GM12875 (cell line): ENCODE data around the gene BORCS6.

ENCODE experiments used
- H3K4me3 ChIP-seq: one replicate; pipeline ENCODE4 v1.5.1; 2011; ENCODE audit warnings: low read depth, low read length, control low read depth
- TF ChIP-seq, protein P1 (sequence below): IDR thresholded peaks from 2 replicates; pipeline ENCODE4 v1.5.1; 2011; ENCODE audit warnings: low read depth, mild to moderate bottlenecking, control low read depth, inconsistent platforms, low read length, moderate library complexity, borderline replicate concordance; ENCODE audit not compliant: insufficient read depth

BORCS6 gene

DNA sequence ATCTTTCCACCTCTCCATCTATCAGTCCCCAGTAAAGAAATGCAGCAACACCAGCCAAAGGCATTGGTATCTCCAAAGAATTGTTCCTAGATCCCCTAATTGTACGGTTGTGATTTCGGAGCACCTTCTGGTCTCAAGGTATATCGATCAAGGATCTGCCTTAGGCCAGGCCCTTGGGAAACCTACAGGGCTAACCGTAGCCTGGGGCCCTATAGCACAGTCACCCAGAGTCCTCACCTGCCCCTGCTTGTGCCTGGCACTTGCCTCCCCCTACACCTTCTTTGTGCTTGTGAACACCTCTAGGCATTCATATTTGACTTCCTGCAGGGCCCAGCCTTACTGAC, 37.2 kb upstream of the BORCS6 start:
- TF ChIP-seq, protein P1, sequence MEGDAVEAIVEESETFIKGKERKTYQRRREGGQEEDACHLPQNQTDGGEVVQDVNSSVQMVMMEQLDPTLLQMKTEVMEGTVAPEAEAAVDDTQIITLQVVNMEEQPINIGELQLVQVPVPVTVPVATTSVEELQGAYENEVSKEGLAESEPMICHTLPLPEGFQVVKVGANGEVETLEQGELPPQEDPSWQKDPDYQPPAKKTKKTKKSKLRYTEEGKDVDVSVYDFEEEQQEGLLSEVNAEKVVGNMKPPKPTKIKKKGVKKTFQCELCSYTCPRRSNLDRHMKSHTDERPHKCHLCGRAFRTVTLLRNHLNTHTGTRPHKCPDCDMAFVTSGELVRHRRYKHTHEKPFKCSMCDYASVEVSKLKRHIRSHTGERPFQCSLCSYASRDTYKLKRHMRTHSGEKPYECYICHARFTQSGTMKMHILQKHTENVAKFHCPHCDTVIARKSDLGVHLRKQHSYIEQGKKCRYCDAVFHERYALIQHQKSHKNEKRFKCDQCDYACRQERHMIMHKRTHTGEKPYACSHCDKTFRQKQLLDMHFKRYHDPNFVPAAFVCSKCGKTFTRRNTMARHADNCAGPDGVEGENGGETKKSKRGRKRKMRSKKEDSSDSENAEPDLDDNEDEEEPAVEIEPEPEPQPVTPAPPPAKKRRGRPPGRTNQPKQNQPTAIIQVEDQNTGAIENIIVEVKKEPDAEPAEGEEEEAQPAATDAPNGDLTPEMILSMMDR, result no peak
- H3K4me3 ChIP-seq, result no peak overlapping the region

DNA sequence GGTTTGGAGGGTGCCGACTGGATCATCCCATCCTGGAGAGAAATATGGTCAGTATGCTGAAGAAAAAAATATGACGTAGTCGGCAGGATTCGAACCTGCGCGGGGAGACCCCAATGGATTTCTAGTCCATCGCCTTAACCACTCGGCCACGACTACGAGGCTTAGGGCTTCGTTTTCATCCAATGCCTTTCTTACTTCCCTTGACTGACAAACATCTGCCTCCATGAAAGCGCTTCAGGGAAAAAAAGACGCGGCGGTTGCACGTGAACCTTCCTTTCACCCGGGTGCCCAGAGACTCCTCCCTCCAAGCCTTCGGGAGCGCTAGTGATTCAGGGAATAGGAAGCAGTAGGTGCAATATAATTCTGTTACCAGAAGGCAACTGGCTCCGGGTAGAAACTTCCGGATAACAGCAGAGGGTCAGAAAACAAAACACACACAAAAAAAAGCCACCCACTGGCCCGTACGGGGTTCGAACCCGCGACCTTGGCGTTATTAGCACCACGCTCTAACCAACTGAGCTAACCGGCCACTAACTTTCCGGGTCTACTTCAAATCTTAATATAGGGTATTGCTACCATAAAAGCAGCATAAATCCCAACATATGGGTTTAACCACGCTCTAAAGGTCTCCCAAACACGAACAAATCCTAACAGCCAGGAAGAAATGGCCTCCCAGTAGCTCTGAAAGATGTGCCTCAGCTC, 36.7 kb upstream of the BORCS6 start:
- peak overlapping the region; percentile 36 for H3K4me3 ChIP-seq
- TF ChIP-seq, protein P1, result no peak

DNA sequence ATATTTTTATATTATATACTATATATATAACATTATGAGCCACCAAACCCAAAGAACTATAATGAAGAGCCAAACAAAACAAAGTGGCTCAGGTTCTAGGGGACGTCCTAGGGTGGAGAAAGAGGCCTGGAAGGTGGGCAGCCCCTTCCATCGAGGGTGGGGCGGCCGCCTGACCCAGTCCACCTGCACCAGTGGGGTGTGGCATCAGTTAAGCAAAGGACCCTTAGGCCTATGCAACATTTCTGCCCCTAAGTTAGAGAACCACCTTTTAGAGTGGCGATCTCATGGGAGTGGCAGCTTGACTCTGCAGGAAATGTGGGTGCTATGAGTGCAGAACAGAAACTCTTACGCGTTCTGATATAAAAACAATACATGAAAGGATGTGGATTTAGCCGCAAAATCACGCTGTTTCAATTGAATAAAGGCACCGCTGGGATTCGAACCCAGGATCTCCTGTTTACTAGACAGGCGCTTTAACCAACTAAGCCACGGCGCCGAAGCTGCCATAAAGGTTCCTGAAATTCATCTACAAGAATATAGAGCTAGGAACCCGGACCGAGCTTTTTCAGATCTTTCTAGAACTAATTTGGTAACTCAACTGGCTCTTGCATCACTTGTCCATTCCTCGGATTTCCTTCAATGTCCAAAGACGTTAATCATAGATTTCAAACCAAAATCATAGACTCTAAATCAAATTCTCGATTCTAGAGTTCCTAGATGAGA, 36.0 kb upstream of the BORCS6 start:
- H3K4me3 ChIP-seq, result no peak overlapping the region
- TF ChIP-seq, protein P1, result no peak

DNA sequence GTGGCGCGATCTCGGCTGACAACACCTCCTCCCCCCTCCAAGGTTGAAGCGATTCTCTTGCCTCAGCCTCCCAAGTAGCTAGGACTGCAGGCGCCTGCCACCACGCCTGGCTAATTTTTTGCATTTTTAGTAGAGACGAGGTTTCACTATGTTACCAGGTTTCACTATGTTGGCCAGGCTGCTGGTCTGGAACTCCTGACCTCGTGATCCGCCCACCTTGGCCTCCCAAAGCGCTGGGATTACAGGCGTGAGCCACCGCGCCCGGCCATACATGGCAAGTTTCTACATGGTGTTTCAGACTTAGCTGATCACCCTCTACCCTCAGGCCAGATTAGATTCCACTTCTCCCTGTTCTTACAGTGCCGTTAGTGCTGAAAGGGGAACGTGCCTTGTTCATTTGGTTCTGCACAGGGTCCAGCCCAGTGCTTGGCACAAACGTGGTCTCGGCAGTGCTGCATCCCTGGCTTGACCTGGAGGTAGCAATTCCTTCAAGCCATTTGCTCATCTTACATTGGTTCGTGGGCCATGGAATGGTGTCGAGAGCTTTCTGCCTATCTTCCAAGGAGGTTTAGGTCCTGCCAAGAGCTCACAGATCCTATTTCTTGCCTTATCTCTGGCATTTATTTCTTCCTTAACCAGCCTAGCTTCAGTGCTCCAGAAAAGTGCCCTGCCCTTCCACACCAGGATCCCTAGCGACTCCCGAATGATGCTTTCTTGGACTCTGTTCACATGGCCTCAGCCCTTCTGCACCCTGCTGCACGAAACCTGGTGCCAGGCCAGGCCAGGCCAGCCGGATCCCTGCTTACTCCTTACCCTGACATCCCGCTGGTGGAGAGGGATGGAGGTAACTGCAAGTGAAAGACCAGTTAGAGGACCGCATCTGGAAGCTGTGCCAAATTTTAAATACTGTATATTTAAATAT, 35.2 kb upstream of the BORCS6 start:
- TF ChIP-seq, protein P1, result no peak
- no peak overlapping the region for H3K4me3 ChIP-seq

DNA sequence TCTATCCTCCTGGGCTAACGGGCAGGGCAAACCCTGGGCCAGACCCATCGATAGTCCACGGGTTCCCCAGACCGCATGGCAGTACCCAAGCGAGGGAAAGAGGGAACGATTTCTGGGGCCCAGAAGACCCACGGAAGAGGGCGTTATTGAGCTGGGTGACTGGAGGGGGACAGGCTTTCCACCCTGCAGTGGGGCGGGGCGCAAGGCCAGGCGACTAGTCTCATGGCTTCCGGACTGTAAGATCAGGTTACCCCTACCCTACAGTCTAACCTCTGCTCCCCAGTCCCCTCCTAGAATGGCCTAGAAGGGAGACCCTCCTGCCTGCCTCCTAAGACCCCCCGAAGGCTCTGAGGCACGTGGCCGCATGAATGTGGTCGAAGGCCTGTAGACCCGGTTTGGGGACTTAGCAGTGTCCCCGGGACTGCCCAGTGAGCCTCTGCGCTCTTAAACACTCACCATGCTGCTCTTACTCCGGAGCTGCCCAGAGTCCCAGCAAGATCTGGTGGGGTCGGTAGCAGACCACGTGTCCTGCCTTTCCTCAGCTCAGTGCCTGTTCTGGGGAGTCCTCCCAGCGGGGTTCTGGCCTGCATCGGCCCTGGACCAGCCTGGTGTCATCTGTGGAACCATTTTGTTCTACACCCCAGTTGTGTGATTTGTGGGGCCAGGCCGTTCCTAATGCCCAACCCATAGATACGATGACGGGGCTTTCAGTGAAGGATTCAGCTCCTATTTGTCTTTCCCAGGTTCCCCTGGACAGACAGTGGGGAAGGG, 33.6 kb upstream of the BORCS6 start:
- TF ChIP-seq, protein P1, result peak; percentile 28; the same call in 1 of the 2 replicates
- H3K4me3 ChIP-seq, result peak overlapping the region; percentile 66

DNA sequence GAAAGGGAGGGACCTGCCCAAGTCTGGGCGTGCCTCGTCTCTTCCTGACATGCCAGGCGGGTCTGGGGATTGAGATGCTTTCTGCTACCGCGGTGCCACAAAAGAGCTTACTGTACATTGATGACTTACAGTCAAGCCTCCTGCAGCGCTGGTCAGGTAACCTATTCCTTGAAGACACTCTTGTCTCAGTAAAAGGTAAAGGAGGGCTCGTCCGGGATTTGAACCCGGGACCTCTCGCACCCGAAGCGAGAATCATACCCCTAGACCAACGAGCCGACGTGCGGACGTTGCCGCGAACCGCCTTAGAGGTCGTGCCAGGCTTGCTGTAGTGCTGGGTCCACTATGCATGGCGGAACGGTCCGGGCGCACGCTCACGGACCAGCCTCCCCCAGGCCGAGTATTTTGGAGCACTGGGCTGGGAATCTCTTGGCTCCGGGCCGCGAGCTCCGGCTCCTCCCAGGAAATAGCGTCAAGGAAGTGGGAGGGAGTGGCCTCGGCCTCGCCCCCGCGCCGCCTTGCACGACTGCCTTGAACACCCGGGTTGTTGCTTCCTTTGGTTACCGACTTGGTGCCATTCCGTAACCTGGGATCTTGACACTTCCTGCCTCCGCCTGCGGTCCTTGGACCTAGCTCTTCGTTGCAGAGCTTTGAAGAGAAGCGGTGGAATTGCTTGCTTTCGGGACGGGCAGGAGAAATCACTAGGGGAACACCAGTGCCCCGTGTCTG, 32.8 kb upstream of the BORCS6 start:
- TF ChIP-seq, protein P1, result no peak
- peak overlapping the region; percentile 66 for H3K4me3 ChIP-seq
